K562 (cell line): ENCODE measurements around the gene MYL12A. TPM values are rescaled to one million over a fixed set of nuclear protein-coding genes. Genes with fewer than 3 reads are reported as not detected.

Source experiments
- HMGN3 ChIP-seq: IDR thresholded peaks from 2 replicates; pipeline ENCODE4 v1.6.1; 2011; ENCODE audit warnings: borderline replicate concordance, low read depth, mild to moderate bottlenecking, mixed read lengths, low read length; ENCODE audit not compliant: insufficient read length; ENCODE audit errors: extremely low read depth
- NFE2L1 ChIP-seq: fragments of 450-650 bp; IDR thresholded peaks from 2 replicates; pipeline ENCODE4 v1.6.1; 2016; ENCODE audit warnings: missing genetic modification characterization, low read depth, mild to moderate bottlenecking, missing compliant biosample characterization, moderate library complexity, borderline replicate concordance
- ZFPM2 ChIP-seq: fragments of 250-450 bp; sonication (Bioruptor Pico); IDR thresholded peaks from 2 replicates; pipeline ENCODE4 v1.5.1; 2022; ENCODE audit warnings: mild to moderate bottlenecking
- ZNF174 ChIP-seq: fragments of 250-450 bp; sonication (Bioruptor Pico); IDR thresholded peaks from 2 replicates; pipeline ENCODE4 v1.4.0; 2020; ENCODE audit warnings: mild to moderate bottlenecking
- ZNF274 ChIP-seq: IDR thresholded peaks from 2 replicates; pipeline ENCODE4 v1.6.1; 2011; ENCODE audit warnings: low read depth, mild to moderate bottlenecking, low read length, moderate library complexity, borderline replicate concordance
- polyA plus RNA-seq, 8 experiments: library from polyadenylated mRNA; depleted of rRNA in 4 of 8; stranded (reverse) in 5 of 8; unstranded in 3 of 8; fragments of >200 nt; fragmentation: Nextera tagmentation in 2 of 8; fragmentation: Illumina TruSeq in 1 of 8; extraction: Ambion mirVana in 2 of 8; extraction: Trizol in 1 of 8; gene quantifications; 2 replicates each; pipeline versions ENCODE4 v1.2.1 to v1.2.3, GENCODE V29; 2011 to 2014; ENCODE audit warnings: inconsistent platforms in 1 of 8, missing spikeins in 1 of 8
- total RNA-seq, 7 experiments: library from RNA; depleted of rRNA in 6 of 7; stranded (reverse); fragments of >200 nt in 6 of 7; fragmentation: Illumina TruSeq in 2 of 7; extraction: Trizol in 2 of 7; gene quantifications; 2 replicates each; pipeline versions ENCODE4 v1.2.1 to v1.2.3, GENCODE V29; 2011 to 2021; ENCODE audit warnings: low replicate concordance in 1 of 7
- TF ChIP-seq, protein P1 (sequence below): fragments of 200-800 bp; sonication (Bioruptor generic); IDR thresholded peaks from 2 replicates; pipeline ENCODE4 v1.6.1; 2016; ENCODE audit warnings: missing genetic modification characterization, missing compliant biosample characterization
- TF ChIP-seq, protein P2 (sequence below), 2 experiments: IDR thresholded peaks; 2 replicates each; pipeline ENCODE4 v1.6.1; 2011; ENCODE audit warnings: borderline replicate concordance in 1 of 2, control low read depth in 1 of 2, low read depth in 1 of 2, low read length in 1 of 2, mild to moderate bottlenecking in 1 of 2, mixed read lengths in 1 of 2, moderate library complexity in 1 of 2; ENCODE audit not compliant: insufficient read depth in 1 of 2, insufficient read length in 1 of 2, poor library complexity in 1 of 2, severe bottlenecking in 1 of 2; ENCODE audit errors: extremely low read depth in 1 of 2
- TF ChIP-seq, protein P3 (sequence below): sonication (generic); formaldehyde crosslinking; IDR thresholded peaks from 2 replicates; pipeline ENCODE4 v1.8.0; 2022; ENCODE audit warnings: mild to moderate bottlenecking, missing genetic modification reagents
- TF ChIP-seq, protein P4 (sequence below): fragments of 450-650 bp; IDR thresholded peaks from 2 replicates; pipeline ENCODE4 v1.6.1; 2016; ENCODE audit warnings: mild to moderate bottlenecking
- TF ChIP-seq, protein P5 (sequence below): fragments of 450-650 bp; formaldehyde crosslinking; IDR thresholded peaks from 2 replicates; pipeline ENCODE4 v1.4.0; 2020; ENCODE audit warnings: mild to moderate bottlenecking, moderate library complexity
- TF ChIP-seq, protein P6 (sequence below): sonication (generic); formaldehyde crosslinking; IDR thresholded peaks from 2 replicates; pipeline ENCODE4 v1.8.1; 2022; ENCODE audit warnings: missing genetic modification reagents

MYL12A gene
- total and polyA plus RNA-seq, 9 of the 15 experiments (the other 6 are each of a cell fraction or from before 2014, with no cell fraction given), result 308 to 1,031 (median 559) TPM

DNA sequence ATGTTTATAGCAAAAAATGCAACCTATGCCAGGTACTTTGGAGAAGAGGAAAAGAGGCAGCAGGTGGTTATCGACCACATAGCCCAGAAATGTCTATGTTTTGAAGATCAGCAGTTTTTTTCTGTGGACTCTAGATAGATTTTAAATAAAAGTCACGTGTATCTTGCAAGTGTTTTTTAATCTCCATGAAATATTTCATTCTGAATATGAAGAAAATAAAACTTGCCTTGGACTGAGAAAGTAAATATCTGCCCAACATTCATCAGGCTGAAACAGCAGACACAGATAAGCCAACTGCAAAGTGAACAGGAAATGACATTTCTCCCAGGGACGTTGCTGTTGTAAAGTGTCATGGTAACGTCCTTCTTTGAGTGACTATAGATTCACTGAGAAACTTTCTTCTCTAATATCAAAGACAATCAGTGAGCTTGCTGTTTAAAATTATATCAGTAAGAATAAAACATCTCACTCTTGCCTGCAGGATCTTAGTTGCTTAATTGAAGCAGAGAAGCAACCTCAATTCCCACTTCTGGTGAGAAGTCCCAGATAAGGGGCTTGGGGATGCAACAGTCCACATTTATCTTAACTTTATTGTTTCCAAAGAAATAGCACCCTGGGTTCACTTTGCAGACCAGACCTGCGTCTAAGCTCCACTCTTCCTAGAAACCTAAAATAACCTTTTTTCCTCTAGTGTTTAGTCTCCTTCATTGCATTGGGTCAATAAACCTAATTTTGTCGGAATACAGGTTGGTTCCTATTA lies 34.1 kb upstream of the MYL12A start (continued):
- TF ChIP-seq, protein P1, sequence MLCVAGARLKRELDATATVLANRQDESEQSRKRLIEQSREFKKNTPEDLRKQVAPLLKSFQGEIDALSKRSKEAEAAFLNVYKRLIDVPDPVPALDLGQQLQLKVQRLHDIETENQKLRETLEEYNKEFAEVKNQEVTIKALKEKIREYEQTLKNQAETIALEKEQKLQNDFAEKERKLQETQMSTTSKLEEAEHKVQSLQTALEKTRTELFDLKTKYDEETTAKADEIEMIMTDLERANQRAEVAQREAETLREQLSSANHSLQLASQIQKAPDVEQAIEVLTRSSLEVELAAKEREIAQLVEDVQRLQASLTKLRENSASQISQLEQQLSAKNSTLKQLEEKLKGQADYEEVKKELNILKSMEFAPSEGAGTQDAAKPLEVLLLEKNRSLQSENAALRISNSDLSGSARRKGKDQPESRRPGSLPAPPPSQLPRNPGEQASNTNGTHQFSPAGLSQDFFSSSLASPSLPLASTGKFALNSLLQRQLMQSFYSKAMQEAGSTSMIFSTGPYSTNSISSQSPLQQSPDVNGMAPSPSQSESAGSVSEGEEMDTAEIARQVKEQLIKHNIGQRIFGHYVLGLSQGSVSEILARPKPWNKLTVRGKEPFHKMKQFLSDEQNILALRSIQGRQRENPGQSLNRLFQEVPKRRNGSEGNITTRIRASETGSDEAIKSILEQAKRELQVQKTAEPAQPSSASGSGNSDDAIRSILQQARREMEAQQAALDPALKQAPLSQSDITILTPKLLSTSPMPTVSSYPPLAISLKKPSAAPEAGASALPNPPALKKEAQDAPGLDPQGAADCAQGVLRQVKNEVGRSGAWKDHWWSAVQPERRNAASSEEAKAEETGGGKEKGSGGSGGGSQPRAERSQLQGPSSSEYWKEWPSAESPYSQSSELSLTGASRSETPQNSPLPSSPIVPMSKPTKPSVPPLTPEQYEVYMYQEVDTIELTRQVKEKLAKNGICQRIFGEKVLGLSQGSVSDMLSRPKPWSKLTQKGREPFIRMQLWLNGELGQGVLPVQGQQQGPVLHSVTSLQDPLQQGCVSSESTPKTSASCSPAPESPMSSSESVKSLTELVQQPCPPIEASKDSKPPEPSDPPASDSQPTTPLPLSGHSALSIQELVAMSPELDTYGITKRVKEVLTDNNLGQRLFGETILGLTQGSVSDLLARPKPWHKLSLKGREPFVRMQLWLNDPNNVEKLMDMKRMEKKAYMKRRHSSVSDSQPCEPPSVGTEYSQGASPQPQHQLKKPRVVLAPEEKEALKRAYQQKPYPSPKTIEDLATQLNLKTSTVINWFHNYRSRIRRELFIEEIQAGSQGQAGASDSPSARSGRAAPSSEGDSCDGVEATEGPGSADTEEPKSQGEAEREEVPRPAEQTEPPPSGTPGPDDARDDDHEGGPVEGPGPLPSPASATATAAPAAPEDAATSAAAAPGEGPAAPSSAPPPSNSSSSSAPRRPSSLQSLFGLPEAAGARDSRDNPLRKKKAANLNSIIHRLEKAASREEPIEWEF (CRISPR knock-in tag), result 0 out of 2 replicates have a peak, but pooled peaks have one; percentile 52
- TF ChIP-seq HMGN3, result no peak
- TF ChIP-seq, protein P2, sequence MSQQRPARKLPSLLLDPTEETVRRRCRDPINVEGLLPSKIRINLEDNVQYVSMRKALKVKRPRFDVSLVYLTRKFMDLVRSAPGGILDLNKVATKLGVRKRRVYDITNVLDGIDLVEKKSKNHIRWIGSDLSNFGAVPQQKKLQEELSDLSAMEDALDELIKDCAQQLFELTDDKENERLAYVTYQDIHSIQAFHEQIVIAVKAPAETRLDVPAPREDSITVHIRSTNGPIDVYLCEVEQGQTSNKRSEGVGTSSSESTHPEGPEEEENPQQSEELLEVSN (IDR thresholded peaks at IDR 0.05; ENCODE audit: borderline replicate concordance in 1 of 2, extremely low read depth in 1 of 2, insufficient read depth in 1 of 2, insufficient read length in 1 of 2, low read depth in 1 of 2, low read length in 1 of 2, poor library complexity in 1 of 2, severe bottlenecking in 1 of 2), result no peak
- TF ChIP-seq, protein P3, sequence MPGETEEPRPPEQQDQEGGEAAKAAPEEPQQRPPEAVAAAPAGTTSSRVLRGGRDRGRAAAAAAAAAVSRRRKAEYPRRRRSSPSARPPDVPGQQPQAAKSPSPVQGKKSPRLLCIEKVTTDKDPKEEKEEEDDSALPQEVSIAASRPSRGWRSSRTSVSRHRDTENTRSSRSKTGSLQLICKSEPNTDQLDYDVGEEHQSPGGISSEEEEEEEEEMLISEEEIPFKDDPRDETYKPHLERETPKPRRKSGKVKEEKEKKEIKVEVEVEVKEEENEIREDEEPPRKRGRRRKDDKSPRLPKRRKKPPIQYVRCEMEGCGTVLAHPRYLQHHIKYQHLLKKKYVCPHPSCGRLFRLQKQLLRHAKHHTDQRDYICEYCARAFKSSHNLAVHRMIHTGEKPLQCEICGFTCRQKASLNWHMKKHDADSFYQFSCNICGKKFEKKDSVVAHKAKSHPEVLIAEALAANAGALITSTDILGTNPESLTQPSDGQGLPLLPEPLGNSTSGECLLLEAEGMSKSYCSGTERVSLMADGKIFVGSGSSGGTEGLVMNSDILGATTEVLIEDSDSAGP, result no peak
- TF ChIP-seq, protein P4, sequence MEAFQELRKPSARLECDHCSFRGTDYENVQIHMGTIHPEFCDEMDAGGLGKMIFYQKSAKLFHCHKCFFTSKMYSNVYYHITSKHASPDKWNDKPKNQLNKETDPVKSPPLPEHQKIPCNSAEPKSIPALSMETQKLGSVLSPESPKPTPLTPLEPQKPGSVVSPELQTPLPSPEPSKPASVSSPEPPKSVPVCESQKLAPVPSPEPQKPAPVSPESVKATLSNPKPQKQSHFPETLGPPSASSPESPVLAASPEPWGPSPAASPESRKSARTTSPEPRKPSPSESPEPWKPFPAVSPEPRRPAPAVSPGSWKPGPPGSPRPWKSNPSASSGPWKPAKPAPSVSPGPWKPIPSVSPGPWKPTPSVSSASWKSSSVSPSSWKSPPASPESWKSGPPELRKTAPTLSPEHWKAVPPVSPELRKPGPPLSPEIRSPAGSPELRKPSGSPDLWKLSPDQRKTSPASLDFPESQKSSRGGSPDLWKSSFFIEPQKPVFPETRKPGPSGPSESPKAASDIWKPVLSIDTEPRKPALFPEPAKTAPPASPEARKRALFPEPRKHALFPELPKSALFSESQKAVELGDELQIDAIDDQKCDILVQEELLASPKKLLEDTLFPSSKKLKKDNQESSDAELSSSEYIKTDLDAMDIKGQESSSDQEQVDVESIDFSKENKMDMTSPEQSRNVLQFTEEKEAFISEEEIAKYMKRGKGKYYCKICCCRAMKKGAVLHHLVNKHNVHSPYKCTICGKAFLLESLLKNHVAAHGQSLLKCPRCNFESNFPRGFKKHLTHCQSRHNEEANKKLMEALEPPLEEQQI, result no peak
- no peak for TF ChIP-seq ZNF274
- TF ChIP-seq, protein P5, sequence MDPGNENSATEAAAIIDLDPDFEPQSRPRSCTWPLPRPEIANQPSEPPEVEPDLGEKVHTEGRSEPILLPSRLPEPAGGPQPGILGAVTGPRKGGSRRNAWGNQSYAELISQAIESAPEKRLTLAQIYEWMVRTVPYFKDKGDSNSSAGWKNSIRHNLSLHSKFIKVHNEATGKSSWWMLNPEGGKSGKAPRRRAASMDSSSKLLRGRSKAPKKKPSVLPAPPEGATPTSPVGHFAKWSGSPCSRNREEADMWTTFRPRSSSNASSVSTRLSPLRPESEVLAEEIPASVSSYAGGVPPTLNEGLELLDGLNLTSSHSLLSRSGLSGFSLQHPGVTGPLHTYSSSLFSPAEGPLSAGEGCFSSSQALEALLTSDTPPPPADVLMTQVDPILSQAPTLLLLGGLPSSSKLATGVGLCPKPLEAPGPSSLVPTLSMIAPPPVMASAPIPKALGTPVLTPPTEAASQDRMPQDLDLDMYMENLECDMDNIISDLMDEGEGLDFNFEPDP (CRISPR knock-in tag), result no peak
- TF ChIP-seq ZNF174 (CRISPR knock-in tag), result no peak
- TF ChIP-seq ZFPM2, result no peak
- TF ChIP-seq, protein P6, sequence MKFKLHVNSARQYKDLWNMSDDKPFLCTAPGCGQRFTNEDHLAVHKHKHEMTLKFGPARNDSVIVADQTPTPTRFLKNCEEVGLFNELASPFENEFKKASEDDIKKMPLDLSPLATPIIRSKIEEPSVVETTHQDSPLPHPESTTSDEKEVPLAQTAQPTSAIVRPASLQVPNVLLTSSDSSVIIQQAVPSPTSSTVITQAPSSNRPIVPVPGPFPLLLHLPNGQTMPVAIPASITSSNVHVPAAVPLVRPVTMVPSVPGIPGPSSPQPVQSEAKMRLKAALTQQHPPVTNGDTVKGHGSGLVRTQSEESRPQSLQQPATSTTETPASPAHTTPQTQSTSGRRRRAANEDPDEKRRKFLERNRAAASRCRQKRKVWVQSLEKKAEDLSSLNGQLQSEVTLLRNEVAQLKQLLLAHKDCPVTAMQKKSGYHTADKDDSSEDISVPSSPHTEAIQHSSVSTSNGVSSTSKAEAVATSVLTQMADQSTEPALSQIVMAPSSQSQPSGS (CRISPR knock-in tag), result no peak
- no peak for TF ChIP-seq NFE2L1
